IMR-90 (cell line): ENCODE data around the gene AATF. TPM values are rescaled to one million over a fixed set of nuclear protein-coding genes. Genes with fewer than 3 reads are reported as not detected.

Experiments used
- ATAC-seq: fragments of 200-7000 bp; cut with Tn5 transposase; 2 replicates; pipeline ENCODE4 v1.9.1; 2020; ENCODE audit warnings: low read depth, mild to moderate bottlenecking, moderate library complexity
- BruUV-seq: library from RNA; stranded (reverse); fragments of 400-500 nt; replicated peaks from 2 replicates; lab custom pipeline; 2021; lab: Mats Ljungman, UMichigan
- CTCF ChIA-PET: fragments of 300-600 bp; formaldehyde crosslinking; extraction: SDS; loops from one replicate; lab custom pipeline; 2021; ENCODE audit warnings: antibody characterized with exemption; lab: Yijun Ruan, JAX
- POLR2A ChIA-PET: fragments of 300-600 bp; sonication (Branson Sonifier 250); formaldehyde crosslinking; loops from one replicate; lab custom pipeline; 2022; ENCODE audit warnings: antibody characterized with exemption; ENCODE audit not compliant: unreplicated experiment; lab: Charles Lee
- DNase-seq: peaks from one replicate; pipeline ENCODE4 v3.0.0; 2013
- H2AFZ ChIP-seq: replicated peaks from 2 replicates; pipeline ENCODE3; 2013; ENCODE audit warnings: low read length, mild to moderate bottlenecking; ENCODE audit not compliant: poor library complexity
- H2AK5ac ChIP-seq: 2 replicates; pipeline ENCODE4 v1.6.1; 2013; ENCODE audit warnings: low read depth, low read length, inconsistent platforms
- H2AK9ac ChIP-seq: replicated peaks from 2 replicates; pipeline ENCODE3; 2013; ENCODE audit warnings: mild to moderate bottlenecking, low read depth, low read length, moderate library complexity; ENCODE audit not compliant: poor library complexity
- H2BK120ac ChIP-seq: 2 replicates; pipeline ENCODE4 v1.6.1; 2013; ENCODE audit warnings: low read depth, low read length, inconsistent platforms
- H2BK15ac ChIP-seq: 3 replicates; pipeline ENCODE4 v1.6.1; 2013; ENCODE audit warnings: low read depth, low read length, inconsistent platforms
- H2BK20ac ChIP-seq: 2 replicates; pipeline ENCODE4 v1.6.1; 2013; ENCODE audit warnings: low read depth, mild to moderate bottlenecking, inconsistent platforms, low read length, moderate library complexity
- H2BK5ac ChIP-seq: 2 replicates; pipeline ENCODE4 v1.6.1; 2013; ENCODE audit warnings: mild to moderate bottlenecking, low read depth, low read length, inconsistent platforms; ENCODE audit not compliant: poor library complexity, severe bottlenecking
- H3K14ac ChIP-seq: replicated peaks from 2 replicates; pipeline ENCODE4 v1.6.1; 2013; ENCODE audit warnings: low read depth, low read length, inconsistent platforms
- H3K18ac ChIP-seq: 2 replicates; pipeline ENCODE4 v1.6.1; 2013; ENCODE audit warnings: low read depth, low read length, control low read depth
- H3K23ac ChIP-seq: 2 replicates; pipeline ENCODE4 v1.6.1; 2013; ENCODE audit warnings: low read depth, low read length, inconsistent platforms
- H3K27ac ChIP-seq: 2 replicates; pipeline ENCODE4 v1.5.1; 2013; ENCODE audit warnings: mild to moderate bottlenecking, control low read depth, low read length; ENCODE audit not compliant: insufficient read depth
- H3K27me3 ChIP-seq: 2 replicates; pipeline ENCODE4 v1.6.1; 2013; ENCODE audit warnings: low read length; ENCODE audit not compliant: control insufficient read depth, insufficient read depth
- H3K36me3 ChIP-seq: 2 replicates; pipeline ENCODE4 v1.6.1; 2013; ENCODE audit warnings: low read length, mixed read lengths; ENCODE audit not compliant: control insufficient read depth, insufficient read depth
- H3K4ac ChIP-seq: 2 replicates; pipeline ENCODE4 v1.6.1; 2013; ENCODE audit warnings: low read depth, low read length, inconsistent platforms
- H3K4me1 ChIP-seq: 2 replicates; pipeline ENCODE4 v1.6.1; 2013; ENCODE audit warnings: low read length, mixed read lengths; ENCODE audit not compliant: control insufficient read depth, insufficient read depth
- H3K4me2 ChIP-seq: 2 replicates; pipeline ENCODE4 v1.6.1; 2013; ENCODE audit warnings: low read depth, mild to moderate bottlenecking, control low read depth, low read length, moderate library complexity
- H3K4me3 ChIP-seq: 2 replicates; pipeline ENCODE4 v1.5.1; 2013; ENCODE audit warnings: low read depth, mild to moderate bottlenecking, control low read depth, low read length, moderate library complexity; ENCODE audit not compliant: insufficient read depth
- H3K56ac ChIP-seq: 2 replicates; pipeline ENCODE4 v1.6.1; 2013; ENCODE audit warnings: low read length, inconsistent platforms; ENCODE audit not compliant: insufficient read depth; ENCODE audit errors: extremely low read depth
- H3K79me1 ChIP-seq, 2 experiments: 2 replicates each; pipeline ENCODE4 v1.6.1; 2013; ENCODE audit warnings: low read length in 2 of 2, inconsistent platforms in 1 of 2, low read depth in 1 of 2
- H3K9ac ChIP-seq: 2 replicates; pipeline ENCODE4 v1.6.1; 2013; ENCODE audit warnings: low read depth, low read length, control low read depth
- H3K9me1 ChIP-seq: 2 replicates; pipeline ENCODE4 v1.6.1; 2013; ENCODE audit warnings: low read length, inconsistent platforms; ENCODE audit not compliant: insufficient read depth
- H3K9me3 ChIP-seq: 2 replicates; pipeline ENCODE4 v1.6.1; 2013; ENCODE audit warnings: low read length; ENCODE audit not compliant: control insufficient read depth, insufficient read depth
- H4K20me1 ChIP-seq: 2 replicates; pipeline ENCODE4 v1.6.1; 2013; ENCODE audit warnings: low read length, inconsistent platforms; ENCODE audit not compliant: insufficient read depth
- H4K5ac ChIP-seq: 2 replicates; pipeline ENCODE4 v1.6.1; 2013; ENCODE audit warnings: mild to moderate bottlenecking, low read depth, low read length, control low read depth
- H4K8ac ChIP-seq, 2 experiments: 2 replicates each; pipeline ENCODE4 v1.6.1; 2013; ENCODE audit warnings: low read depth in 2 of 2, low read length in 2 of 2, control low read depth in 1 of 2, inconsistent platforms in 1 of 2
- H4K91ac ChIP-seq: 2 replicates; pipeline ENCODE4 v1.6.1; 2013; ENCODE audit warnings: low read depth, low read length, inconsistent platforms; ENCODE audit not compliant: insufficient read depth
- BHLHE40 ChIP-seq: fragments of 150-350 bp; IDR thresholded peaks from 2 replicates; pipeline ENCODE4 v1.6.1; 2016; ENCODE audit warnings: mild to moderate bottlenecking, low read depth, low read length
- CEBPB ChIP-seq: IDR thresholded peaks from 2 replicates; pipeline ENCODE4 v1.6.1; 2012; ENCODE audit warnings: low read depth, low read length, improper control_type of control experiment
- CHD1 ChIP-seq: IDR thresholded peaks from 2 replicates; pipeline ENCODE4 v1.6.1; 2012; ENCODE audit warnings: low read depth, low read length, improper control_type of control experiment
- FOS ChIP-seq: fragments of 150-350 bp; IDR thresholded peaks from 2 replicates; pipeline ENCODE4 v1.6.1; 2016; ENCODE audit warnings: low read depth, low read length
- MAFK ChIP-seq: IDR thresholded peaks from 2 replicates; pipeline ENCODE4 v1.6.1; 2012; ENCODE audit warnings: low read depth, low read length, improper control_type of control experiment
- MAZ ChIP-seq: IDR thresholded peaks from 2 replicates; pipeline ENCODE4 v1.6.1; 2012; ENCODE audit warnings: low read depth, mild to moderate bottlenecking, low read length, improper control_type of control experiment, moderate library complexity, borderline replicate concordance
- MXI1 ChIP-seq: IDR thresholded peaks from 2 replicates; pipeline ENCODE4 v1.6.1; 2012; ENCODE audit warnings: low read depth, mild to moderate bottlenecking, low read length, moderate library complexity, borderline replicate concordance
- NFE2L2 ChIP-seq: fragments of 150-350 bp; IDR thresholded peaks from 2 replicates; pipeline ENCODE4 v1.6.1; 2016; ENCODE audit warnings: low read depth, mild to moderate bottlenecking, low read length
- POLR2A ChIP-seq: IDR thresholded peaks from 2 replicates; pipeline ENCODE4 v1.6.1; 2012; ENCODE audit warnings: mild to moderate bottlenecking, low read depth, low read length
- RAD21 ChIP-seq: IDR thresholded peaks from 2 replicates; pipeline ENCODE4 v1.6.1; 2012; ENCODE audit warnings: low read length, improper control_type of control experiment
- RCOR1 ChIP-seq: IDR thresholded peaks from 2 replicates; pipeline ENCODE4 v1.6.1; 2012; ENCODE audit warnings: mild to moderate bottlenecking, low read length, improper control_type of control experiment; ENCODE audit not compliant: insufficient replicate concordance
- RFX5 ChIP-seq: IDR thresholded peaks from 2 replicates; pipeline ENCODE4 v1.8.0; 2012; ENCODE audit warnings: low read depth, mild to moderate bottlenecking, low read length, moderate library complexity
- SMC3 ChIP-seq: fragments of 150-350 bp; IDR thresholded peaks from 2 replicates; pipeline ENCODE4 v1.6.1; 2016; ENCODE audit warnings: low read depth, mild to moderate bottlenecking, antibody characterized with exemption, low read length, moderate library complexity
- USF2 ChIP-seq: fragments of 150-350 bp; IDR thresholded peaks from 2 replicates; pipeline ENCODE4 v1.6.1; 2017; ENCODE audit warnings: mild to moderate bottlenecking, antibody characterized with exemption, low read length, low read depth
- WGBS, 2 experiments: methylation state at CpG; one replicate each; pipeline versions ENCODE4 v1.1.5 to v1.1.7; 2013; ENCODE audit warnings: missing lambda C conversion rate in 2 of 2; ENCODE audit not compliant: insufficient read length in 1 of 2; ENCODE audit errors: extremely low coverage in 2 of 2; 5-methylcytosine and 5-hydroxymethylcytosine counted together
- dilution Hi-C: fragments of 300-500 bp; cut with HindIII; formaldehyde crosslinking; loops from one replicate; pipeline ENCODE4 v1.14.3; 2018; ENCODE audit warnings: low sequenced_read_pairs; ENCODE audit not compliant: unreplicated experiment
- in situ Hi-C: fragments of 300-500 bp; cut with MboI; formaldehyde crosslinking; loops from 3 replicates; pipeline ENCODE4 v1.14.3; 2019; ENCODE audit warnings: low sequenced_read_pairs, inconsistent platforms, mixed read lengths
- intact Hi-C: fragments of 100-400 bp; cut with micrococcal nuclease; formaldehyde crosslinking; loops from 2 replicates; pipeline ENCODE4 v1.10.0; 2022
- polyA plus RNA-seq, 3 experiments: library from polyadenylated mRNA; depleted of rRNA; stranded (reverse); fragments of >200 nt; gene quantifications; 2 replicates each; pipeline ENCODE4 v1.2.3, GENCODE V29; 2012; ENCODE audit warnings: low replicate concordance in 1 of 3
- total RNA-seq: library from RNA; depleted of rRNA; stranded (reverse); fragments of >200 nt; gene quantifications from 2 replicates; pipeline ENCODE4 v1.2.3, GENCODE V29; 2012
- TF ChIP-seq, protein P1 (sequence below): conservative IDR thresholded peaks from 2 replicates; pipeline ENCODE4 v1.5.1; 2012; ENCODE audit warnings: mild to moderate bottlenecking, low read depth, low read length, improper control_type of control experiment
- TF ChIP-seq, protein P2 (sequence below): fragments of 150-350 bp; IDR thresholded peaks from 2 replicates; pipeline ENCODE4 v1.6.1; 2016; ENCODE audit warnings: low read depth, mild to moderate bottlenecking, low read length, moderate library complexity, borderline replicate concordance

AATF gene
- total and polyA plus RNA-seq, 2 of the 4 experiments (the other 2 are of a cell fraction): 21.0 to 34.8 TPM

GRCh38 chr17:37082985-37083384 is 134.2 kb downstream of the AATF start:
- in situ Hi-C loops: no loop called here
- dilution Hi-C loops: no loop called here
- H2AK9ac ChIP-seq: no peak overlapping the region
- H3K4me2 ChIP-seq: no peak overlapping the region
- H3K4me1 ChIP-seq: no peaks in the 10 kb centered on the region
- no peak overlapping the region for H3K9ac ChIP-seq
- H3K4me3 ChIP-seq: no peak overlapping the region
- no peak overlapping the region for H2AK5ac ChIP-seq
- H4K8ac ChIP-seq: no peak overlapping the region
- DNase-seq: no peak
- WGBS, 2 experiments: 67% methylated on average over 1 of the region's 4 CpGs; no CpG with 5 or more reads in 1 of the 2 experiments
- H3K79me1 ChIP-seq: no peaks in the 10 kb centered on the region
- POLR2A ChIA-PET: no interaction called here
- H3K9me3 ChIP-seq: no peaks in the 10 kb centered on the region; the same call in 1 of the 2 replicates
- H3K27ac ChIP-seq: no peak overlapping the region
- no peaks in the 10 kb centered on the region for H3K27me3 ChIP-seq
- no peak overlapping the region for H3K4ac ChIP-seq
- intact Hi-C loops: no loop called here
- H3K23ac ChIP-seq: no peak overlapping the region
- no peak overlapping the region for H3K56ac ChIP-seq
- no TSS peak for BruUV-seq
- no peak overlapping the region for H3K14ac ChIP-seq
- no peak overlapping the region for H4K5ac ChIP-seq
- no peak overlapping the region for H2AFZ ChIP-seq
- TF ChIP-seq BHLHE40 (no peak), CHD1 (no peak), SMC3 (no peak), CEBPB (no peak), RCOR1 (no peak), NFE2L2 (no peak), POLR2A (no peak), USF2 (no peak), MAFK (no peak), MXI1 (no peak), MAZ (no peak), RAD21 (no peak), FOS (no peak), RFX5 (no peak)
- TF ChIP-seq, protein P1, sequence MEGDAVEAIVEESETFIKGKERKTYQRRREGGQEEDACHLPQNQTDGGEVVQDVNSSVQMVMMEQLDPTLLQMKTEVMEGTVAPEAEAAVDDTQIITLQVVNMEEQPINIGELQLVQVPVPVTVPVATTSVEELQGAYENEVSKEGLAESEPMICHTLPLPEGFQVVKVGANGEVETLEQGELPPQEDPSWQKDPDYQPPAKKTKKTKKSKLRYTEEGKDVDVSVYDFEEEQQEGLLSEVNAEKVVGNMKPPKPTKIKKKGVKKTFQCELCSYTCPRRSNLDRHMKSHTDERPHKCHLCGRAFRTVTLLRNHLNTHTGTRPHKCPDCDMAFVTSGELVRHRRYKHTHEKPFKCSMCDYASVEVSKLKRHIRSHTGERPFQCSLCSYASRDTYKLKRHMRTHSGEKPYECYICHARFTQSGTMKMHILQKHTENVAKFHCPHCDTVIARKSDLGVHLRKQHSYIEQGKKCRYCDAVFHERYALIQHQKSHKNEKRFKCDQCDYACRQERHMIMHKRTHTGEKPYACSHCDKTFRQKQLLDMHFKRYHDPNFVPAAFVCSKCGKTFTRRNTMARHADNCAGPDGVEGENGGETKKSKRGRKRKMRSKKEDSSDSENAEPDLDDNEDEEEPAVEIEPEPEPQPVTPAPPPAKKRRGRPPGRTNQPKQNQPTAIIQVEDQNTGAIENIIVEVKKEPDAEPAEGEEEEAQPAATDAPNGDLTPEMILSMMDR: no peak
- TF ChIP-seq, protein P2, sequence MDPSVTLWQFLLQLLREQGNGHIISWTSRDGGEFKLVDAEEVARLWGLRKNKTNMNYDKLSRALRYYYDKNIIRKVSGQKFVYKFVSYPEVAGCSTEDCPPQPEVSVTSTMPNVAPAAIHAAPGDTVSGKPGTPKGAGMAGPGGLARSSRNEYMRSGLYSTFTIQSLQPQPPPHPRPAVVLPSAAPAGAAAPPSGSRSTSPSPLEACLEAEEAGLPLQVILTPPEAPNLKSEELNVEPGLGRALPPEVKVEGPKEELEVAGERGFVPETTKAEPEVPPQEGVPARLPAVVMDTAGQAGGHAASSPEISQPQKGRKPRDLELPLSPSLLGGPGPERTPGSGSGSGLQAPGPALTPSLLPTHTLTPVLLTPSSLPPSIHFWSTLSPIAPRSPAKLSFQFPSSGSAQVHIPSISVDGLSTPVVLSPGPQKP: no peak
- H3K18ac ChIP-seq: no peak overlapping the region
- CTCF ChIA-PET: no interaction called here
- H4K91ac ChIP-seq: no peak overlapping the region
- H3K36me3 ChIP-seq: peaks cover 13% of the 10 kb centered on the region; the same call in 1 of the 2 replicates
- peaks cover 10% of the 10 kb centered on the region; the same call in 1 of the 2 replicates for H3K9me1 ChIP-seq
- ATAC-seq: no peak
- H2BK15ac ChIP-seq: no peak overlapping the region
- no peak overlapping the region for H2BK20ac ChIP-seq
- H2BK5ac ChIP-seq: no peak overlapping the region
- H4K20me1 ChIP-seq: peaks cover 3% of the 10 kb centered on the region; the same call in 1 of the 2 replicates
- H2BK120ac ChIP-seq: no peak overlapping the region
